ENCODE data around the gene KYNU. TPM values are rescaled to one million over a fixed set of nuclear protein-coding genes. Genes with fewer than 3 reads are reported as not detected.
"Not testable (repeated sequence)": the region's sequence is repeated elsewhere in the genome, so short reads cannot be mapped to it uniquely, and the experiment has no call there.

The KYNU gene
- total RNA-seq, 1 donor from 2014 or later, result 1.3 TPM

DNA sequence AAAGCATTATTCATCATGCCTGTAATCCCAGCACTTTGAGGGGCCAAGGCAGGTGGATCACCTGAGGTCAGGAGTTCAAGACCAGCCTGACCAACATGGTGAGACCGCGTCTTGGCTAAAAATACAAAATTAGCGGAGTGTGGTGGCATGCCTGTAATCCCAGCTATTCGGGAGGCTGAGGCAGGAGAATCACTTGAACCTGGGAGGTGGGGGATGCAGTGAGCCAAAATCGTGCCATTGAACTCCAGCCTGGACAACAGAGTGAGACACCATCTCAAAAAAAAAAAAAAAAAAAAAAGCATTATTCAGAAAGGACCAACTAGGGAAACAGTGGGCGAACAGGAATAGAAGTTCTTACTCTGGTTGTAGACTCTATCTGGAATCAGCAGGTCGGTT, 8.4 kb upstream of the KYNU start:
- intact Hi-C loops (cut with DNase I); ATAC-seq (ENCODE audit: poor library complexity); DNase-seq: not testable (repeated sequence)

DNA sequence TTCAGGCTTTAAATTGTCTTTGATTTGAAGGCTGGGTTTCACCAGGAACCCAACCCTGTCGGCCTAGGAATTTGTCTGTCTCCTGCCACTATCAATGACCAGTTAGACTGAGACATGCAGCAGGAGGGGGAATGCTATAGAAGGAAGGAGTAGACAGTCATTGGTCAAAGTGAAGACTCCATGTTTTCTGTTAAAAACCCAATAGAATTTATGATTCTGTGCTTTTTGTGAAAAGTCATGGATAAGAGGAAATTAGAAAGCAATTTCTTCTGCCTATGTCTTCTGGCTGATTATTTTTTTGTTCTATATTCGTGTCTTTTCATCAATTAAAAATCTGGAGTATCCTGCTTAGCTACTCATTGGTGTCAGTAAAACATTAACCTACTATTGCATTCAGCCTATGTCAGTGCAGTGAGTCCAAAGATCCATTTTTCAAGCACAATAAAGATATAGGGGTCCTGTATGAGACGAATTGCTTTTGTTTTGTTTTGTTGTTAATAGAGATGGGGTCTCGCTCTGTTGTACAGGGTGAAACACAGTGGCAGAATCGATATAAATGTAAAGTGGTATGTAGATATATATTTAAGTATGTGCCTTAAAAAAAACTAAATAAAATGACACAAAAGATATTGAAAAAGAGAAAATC, 7.9 kb upstream of the KYNU start:
- ATAC-seq (ENCODE audit: poor library complexity), result no peak
- intact Hi-C loops (cut with DNase I), result no loop called here
- no peak for DNase-seq

DNA sequence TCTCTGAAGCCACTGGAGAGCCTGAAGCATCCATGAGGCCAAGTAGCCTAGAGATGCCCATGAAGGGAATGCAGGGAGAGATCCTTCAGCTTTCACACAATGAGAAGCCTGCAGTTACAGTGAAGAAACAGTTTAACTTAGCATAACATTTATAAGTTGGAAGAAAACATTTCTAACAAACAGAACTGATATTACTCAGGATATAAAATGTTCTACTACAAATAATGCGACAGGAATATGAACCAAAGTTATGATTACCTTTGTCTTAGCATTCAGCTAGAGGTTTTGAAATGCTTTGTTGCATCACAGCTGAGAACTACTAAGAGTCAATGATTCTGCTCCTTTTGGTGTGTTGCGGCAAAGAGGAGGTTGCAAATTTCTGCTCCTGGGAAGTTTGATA, 6.9 kb upstream of the KYNU start:
- intact Hi-C loops (cut with DNase I), result no loop called here
- DNase-seq (no peak), ATAC-seq (ENCODE audit: poor library complexity) (no peak)

DNA sequence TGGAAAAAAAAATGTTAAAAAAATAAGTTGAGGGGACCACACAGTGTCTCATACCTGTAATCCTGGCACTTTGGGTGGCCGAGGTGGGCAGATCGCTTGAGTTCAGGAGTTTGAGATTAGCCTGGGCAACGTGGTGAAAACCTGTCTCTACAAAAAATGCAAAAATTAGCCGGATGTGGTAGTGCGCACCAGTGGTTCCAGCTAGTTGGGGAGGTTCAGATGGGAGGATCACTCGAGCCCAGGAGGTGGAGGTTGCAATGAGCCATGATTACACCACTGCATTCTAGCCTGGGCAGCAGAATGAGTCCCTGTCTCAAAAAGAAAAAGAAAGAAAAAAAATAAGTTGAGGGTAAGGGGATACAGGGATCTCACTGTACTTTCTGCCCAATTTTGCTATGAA, 6.1 kb upstream of the KYNU start:
- intact Hi-C loops (cut with DNase I), result no loop called here
- ATAC-seq (ENCODE audit: poor library complexity), result no peak
- no peak for DNase-seq

DNA sequence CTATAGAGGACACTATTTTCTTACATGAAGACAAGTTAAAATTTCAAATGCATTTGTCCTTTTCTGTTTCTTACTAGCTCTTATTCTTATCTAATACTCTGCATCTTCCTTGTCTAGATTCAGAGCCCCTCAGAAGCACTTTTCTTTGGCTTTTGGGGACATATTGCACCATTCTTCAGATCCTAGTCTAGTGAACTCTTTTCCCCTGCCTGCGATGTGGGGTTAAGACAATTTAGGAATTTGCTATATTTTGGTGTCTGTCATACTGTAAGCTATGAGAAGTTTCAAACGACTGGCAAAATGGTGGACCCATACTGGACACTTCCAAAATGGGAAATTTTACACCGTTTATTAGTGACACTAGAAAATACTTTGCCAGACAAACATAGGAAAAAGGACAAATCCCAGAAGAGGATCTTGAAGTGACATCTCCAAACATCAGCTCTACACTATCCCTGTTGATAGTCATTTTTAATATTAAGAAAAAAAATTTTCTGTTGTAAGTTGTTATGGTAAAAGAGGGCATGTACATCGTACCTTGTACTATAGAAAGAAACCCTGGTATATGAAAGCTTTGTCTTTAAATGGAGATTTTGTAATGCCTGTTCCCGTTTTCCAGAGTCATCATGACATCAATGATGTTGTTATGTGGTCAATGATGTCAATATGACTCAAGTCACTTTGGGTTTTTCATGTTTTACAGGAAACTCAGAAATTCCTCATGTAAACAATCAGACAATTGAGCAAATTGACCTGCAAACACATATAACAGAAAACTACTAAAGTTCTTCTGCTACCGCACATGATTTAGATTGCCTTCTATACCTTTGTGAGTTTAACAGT, 4.4 kb upstream of the KYNU start:
- no peak for ATAC-seq (ENCODE audit: poor library complexity)
- DNase-seq, result no peak
- intact Hi-C loops (cut with DNase I), result no loop called here

DNA sequence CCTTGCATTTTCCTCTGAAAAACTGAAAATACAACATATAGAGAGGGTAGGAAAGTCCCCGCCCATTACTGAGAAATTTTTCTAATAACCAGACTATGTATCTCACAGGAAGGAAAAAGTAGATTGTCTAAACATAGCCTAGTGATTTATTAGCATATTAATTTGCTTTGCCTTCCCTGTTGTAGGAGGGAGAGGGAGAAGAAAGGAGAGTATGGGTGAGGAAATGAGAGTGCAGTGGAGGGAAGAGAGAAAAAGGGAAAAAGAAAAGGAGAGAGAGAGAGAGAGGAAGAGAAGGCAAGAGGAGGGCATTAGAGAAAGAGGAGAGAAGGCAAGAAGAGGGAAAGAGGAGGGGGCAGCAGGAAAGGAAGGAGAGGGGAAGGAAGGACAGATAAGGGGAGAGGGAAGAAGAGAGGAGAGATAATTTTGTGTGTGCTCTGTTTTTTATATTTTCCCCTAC, 3.6 kb upstream of the KYNU start:
- ATAC-seq (ENCODE audit: poor library complexity), result no peak
- intact Hi-C loops (cut with DNase I), result no loop called here
- no peak for DNase-seq

DNA sequence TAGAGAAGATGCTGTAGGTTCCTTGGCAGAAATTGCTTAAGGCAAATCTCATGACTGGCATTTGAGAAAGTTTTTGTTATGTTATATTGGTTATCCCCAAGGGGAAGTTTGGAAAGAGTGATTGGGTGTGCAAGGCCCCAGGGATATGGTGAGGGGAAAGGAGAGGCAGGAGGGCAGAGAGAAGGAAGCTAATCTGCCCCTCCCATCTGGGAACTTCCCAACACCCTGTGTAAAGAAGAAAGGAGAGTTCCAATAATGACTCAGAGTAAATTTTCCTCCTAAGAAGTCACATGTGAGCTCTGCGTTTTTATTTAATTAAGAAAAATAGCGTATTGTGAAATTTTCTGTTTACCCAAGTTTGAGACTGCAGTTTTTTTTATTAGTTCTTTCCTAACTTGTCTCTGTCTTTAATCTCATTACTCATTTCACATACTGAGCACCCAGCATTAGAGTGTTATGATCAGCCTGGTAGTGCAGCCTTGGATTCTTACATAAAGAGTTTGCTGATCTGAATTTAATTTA, 3.1 kb upstream of the KYNU start:
- intact Hi-C loops (cut with DNase I), result no loop called here
- no peak for DNase-seq
- peak; percentile 71 for ATAC-seq (ENCODE audit: poor library complexity)

DNA sequence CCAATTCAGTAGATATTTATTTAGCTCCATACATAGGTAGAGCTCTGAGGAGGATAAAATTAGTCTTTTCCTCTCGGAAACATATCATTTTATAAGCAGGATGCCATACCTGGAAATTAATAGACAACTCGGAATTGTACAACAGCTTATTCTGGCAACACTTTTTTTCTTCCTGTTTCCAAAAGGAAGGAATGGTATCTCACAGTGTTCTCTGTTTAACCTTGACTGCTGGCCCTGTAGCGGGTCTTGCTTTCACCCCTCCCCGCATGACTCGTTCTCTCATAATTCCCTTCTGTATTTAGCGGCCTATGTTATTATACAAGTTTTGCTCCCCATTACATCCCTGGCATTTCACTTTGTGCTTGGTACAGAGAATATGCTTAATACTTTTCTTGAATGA, 2.5 kb upstream of the KYNU start:
- intact Hi-C loops (cut with DNase I), result no loop called here
- DNase-seq, result no peak
- no peak for ATAC-seq (ENCODE audit: poor library complexity)

DNA sequence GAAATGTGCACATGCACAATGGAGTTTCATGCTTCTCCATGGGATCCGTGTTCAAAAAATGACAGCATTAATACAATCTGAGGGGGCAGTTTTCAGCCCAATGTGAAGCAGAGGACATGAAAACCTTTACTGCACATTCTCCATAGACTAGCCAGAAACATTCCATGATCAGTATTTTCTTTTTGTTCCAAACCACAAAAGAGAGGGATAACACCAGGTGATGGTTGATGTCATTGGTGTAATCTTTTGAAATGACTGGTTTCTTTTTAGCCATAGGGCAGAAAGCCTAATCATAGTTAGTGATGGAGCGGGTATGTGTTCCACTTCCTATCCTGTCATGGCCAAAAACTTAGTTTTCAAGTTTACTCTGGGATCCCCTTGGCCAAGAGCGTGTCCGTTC, 1.8 kb upstream of the KYNU start:
- intact Hi-C loops (cut with DNase I), result no loop called here
- DNase-seq (no peak), ATAC-seq (ENCODE audit: poor library complexity) (no peak)

DNA sequence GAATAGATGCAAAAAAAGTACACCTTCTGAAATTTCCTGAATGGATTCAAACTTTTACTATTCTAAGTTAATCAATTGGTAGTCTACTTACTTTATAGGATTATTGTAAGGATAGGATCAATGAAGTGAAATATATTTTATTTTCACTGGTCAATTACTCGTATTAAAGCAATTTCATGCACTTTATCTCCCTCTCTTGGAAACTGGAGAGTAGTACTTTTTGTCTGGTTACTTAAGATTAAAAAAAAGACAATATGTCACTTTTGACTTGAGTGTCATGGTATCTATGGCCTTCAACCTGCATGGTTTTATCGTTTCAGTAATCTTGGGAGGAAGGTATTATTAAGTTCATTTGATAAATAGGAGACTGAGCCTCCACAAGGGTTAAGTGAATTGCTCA, 1.0 kb upstream of the KYNU start:
- intact Hi-C loops (cut with DNase I), result no loop called here
- ATAC-seq (ENCODE audit: poor library complexity) (no peak), DNase-seq (no peak)

DNA sequence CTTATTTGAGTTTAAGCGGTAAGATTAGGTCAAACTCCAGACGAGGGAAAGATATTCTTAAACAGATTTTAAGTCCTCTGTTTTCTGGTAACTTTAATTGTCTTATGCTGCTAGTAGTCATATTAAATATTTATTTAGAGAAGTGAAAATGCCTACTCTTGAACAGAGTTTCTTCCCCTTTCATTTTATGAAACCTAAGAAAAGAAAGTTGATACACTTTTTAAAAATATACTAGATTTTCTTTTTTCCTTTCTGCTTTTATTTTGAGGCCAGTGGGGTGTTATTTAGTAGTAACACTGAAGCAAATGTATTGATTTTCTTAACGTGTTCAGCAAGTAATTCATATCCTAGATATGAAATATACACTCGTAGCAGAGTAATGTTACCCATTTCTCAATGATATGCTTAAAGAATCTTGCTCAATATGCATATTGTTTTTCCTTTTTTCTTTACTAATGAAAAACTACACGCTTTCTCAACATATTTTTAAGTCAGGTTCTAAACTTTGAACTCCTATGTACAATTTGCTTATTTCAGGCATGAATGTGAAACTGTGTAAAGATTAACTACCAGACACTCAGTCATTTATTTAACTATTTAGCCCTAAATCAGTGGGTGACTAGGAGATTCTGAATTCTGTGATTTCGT, 691 bp downstream of the KYNU start:
- DNase-seq, result no peak
- ATAC-seq (ENCODE audit: poor library complexity), result no peak
- intact Hi-C loops (cut with DNase I), result no loop called here

DNA sequence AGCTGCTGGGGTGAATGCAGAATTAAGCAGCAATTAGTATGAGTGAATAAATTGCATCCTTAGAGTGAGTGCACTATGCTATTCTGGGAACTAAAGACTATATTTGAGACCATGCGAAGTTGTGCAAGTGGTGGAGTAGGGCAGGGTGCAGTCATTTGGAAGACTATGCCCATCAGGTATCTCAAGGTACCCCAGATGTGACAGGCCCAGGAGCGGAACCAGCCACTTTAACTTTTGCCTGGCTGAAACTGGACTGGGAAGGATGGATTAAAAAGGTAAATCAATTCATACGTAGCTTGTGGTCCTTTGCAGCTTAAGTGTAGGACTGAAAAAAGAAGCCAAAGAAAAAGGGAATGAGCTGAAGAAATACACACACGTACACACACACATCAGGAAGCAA, 1.7 kb downstream of the KYNU start:
- intact Hi-C loops (cut with DNase I), result no loop called here
- ATAC-seq (ENCODE audit: poor library complexity) (no peak), DNase-seq (no peak)

DNA sequence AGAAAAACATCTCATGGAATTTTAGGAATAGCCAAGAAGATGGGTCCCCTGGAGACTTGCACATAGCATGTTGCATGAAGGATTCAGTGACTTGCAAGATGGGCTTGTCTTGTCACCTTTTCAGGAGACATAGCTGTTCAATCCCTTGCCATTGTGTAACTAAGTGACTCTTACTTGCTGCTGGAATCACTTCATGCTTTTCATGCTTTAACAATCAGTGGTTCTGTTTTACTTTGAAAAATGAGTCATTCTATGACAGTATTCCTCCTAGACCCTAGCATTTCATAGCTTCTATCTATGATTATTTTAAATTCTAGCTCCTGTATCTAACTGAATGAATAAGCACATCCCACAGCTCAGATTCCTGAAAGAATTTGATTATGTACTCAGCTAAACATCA, 2.8 kb downstream of the KYNU start:
- ATAC-seq (ENCODE audit: poor library complexity) (no peak), DNase-seq (no peak)
- intact Hi-C loops (cut with DNase I), result no loop called here

DNA sequence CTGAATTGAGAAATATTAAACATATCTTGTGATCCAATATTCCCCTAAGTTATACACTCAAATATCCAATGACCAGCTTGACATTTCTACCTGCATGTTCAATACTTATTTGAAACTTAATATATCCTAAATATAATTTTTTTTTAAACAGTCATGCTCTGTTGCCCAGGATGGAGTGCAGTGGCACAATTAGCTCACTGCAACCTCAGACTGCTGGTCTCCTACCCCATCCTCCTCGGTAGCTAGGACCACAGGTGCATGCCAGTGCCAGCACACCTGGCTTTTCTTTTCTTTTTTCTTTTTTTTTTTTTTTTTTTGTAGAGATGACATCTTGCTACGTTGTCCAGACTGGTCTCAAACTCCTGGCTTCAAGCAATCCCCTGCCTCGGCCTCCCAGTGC, 4.2 kb downstream of the KYNU start:
- ATAC-seq (ENCODE audit: poor library complexity) (no peak), DNase-seq (no peak)
- intact Hi-C loops (cut with DNase I), result no loop called here

DNA sequence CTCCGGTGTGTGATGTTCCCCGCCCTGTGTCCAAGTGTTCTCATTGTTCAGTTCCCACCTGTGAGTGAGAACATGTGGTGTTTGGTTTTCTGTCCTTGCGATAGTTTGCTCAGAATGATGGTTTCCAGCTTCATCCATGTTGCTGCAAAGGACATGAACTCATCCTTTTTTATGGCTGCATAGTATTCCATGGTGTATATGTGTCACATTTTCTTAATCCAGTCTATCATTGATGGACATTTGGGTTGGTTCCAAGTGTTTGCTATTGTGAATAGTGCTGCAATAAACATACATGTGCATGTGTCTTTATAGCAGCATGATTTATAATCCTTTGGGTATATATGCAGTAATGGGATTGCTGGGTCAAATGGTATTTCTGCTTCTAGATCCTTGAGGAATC, 5.0 kb downstream of the KYNU start:
- intact Hi-C loops (cut with DNase I); DNase-seq; ATAC-seq (ENCODE audit: poor library complexity): not testable (repeated sequence)

DNA sequence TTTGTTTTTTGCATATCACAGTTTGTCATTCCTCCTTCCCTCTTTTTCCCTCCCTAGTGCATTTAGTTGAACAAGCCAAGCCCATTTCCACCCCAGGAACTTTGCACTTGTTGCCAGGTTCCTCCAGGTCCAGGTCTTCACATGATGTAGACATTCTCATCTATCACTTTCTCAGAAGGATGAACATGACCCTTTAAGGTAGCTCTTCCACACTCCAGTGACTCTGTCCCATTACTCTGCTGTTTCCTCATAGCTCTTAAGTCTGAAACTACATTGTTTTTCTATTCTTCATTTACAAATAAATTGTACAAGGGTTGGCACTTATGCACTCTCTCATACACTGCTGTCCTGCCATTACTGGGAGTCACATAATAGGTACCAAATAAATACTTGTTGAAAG, 6.1 kb downstream of the KYNU start:
- ATAC-seq (ENCODE audit: poor library complexity), result no peak
- intact Hi-C loops (cut with DNase I), result no loop called here
- no peak for DNase-seq

DNA sequence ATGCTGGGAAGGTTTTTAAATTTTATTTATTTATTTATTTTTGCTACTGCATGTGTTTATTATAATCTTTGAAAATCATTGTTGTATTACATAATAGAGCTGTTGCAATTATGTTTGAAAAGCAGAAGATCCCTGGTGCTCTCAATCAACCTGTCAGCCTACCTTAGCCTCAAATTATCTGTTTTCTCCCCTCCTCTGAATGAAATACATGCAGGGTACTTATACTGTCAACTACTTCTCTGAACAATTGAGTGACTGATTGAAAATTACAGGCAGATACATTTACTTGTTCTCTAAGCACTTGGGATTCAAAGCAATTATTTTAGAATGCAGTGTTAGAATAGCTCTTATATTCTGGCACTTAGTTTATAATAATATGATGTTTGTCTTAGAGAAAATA, 8.1 kb downstream of the KYNU start:
- intact Hi-C loops (cut with DNase I), result no loop called here
- no peak for DNase-seq
- no peak for ATAC-seq (ENCODE audit: poor library complexity)

DNA sequence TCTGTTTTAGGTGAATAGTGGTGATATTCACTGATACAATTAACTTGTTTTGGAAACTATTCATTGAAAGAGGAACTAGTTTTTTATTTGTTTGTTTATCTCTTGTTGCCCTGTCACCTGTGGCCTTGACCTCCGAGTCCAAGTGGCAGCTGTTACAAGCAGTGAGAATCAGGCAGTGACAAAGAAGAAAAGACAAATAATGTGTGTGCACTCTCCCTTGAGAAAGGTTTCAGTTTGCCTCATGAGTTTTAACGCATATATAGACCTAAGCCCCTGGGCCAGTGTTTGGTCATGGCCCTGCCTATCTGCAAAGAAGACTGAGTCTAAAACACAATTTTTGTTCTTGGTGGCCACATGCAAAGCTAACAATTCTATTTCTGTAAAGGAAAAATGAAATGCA, 15.3 kb downstream of the KYNU start:
- ATAC-seq (ENCODE audit: poor library complexity) (no peak), DNase-seq (no peak)
- intact Hi-C loops (cut with DNase I), result no loop called here

DNA sequence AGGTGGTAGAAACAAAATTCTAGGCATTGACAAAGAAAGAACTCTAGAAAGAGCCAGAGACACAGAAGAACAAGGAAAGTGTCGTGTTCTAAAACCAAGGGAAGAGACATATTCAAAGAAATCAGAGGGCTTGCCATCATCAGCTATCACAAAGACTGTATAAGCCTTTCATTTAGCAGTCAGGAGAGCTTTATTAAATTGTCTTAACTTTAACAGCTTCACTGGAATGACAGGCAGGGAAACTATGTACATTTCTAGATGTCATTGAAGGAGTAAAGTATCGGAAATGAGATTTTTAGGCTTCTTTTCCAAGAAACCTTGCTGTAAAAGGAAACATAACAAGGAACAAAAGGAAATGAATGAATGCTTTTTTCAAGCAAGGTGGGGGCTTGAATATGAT, 15.8 kb downstream of the KYNU start:
- no peak for ATAC-seq (ENCODE audit: poor library complexity)
- intact Hi-C loops (cut with DNase I), result no loop called here
- DNase-seq, result no peak

DNA sequence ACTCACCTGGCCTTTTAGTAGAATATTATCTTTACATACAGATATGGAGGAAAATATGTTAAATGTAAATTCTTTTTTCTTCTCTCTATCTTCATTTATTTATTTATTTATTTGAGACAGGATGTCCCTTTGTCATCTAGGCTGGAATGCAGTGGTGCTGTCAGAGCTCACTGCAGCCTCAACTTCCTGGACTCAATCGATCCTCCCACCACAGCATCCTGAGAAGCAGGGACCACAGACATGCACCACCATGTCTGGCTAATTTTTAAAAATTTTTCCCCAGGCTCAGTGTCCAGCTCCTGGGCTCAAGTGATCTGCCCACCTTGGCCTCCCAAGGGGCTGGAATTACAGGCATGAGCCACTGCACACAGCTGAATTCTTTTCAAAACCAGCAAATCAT, 20.3 kb downstream of the KYNU start:
- DNase-seq, result no peak

More for the DNA sequence above, 20.3 kb downstream of the KYNU start:
- ATAC-seq (ENCODE audit: poor library complexity), result no peak
- intact Hi-C loops (cut with DNase I), result no loop called here
